ENCODE results near the gene SALL1.

DNA sequence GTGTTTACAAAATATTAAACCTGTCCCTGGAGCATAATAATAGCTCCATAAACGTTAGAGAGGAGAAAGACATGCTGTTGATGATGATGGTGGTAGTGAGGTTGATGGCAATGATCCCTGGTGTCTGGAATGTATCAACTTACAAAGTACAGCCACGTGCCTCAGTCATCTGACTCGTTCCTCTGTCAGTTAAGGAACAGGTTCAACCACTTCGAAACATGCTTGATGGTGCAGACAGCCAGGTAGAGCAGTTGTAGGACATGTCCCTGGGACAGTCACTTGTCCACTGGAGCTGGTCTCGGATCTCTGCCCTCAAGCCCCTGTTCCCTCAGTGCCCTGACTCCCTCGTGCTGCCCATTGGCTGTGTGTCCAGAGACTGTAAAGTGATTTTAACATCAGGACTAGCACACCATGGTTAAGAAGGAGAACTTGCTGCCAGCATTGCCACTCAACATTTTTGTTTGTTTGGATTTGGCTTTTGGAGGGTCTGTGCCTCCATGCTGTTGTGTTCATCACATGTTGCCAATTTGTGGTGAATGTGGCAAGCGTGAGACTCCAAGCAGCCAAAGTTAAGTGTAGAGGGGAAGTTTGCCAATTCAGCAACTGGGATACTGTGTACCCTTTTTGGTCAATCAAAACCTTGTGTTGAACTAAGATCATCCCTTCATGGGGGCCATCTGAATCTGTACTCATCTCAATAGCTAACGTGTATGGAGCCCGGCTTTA lies 16.3 kb upstream of the SALL1 start:
- TF ChIP-seq, protein P1, sequence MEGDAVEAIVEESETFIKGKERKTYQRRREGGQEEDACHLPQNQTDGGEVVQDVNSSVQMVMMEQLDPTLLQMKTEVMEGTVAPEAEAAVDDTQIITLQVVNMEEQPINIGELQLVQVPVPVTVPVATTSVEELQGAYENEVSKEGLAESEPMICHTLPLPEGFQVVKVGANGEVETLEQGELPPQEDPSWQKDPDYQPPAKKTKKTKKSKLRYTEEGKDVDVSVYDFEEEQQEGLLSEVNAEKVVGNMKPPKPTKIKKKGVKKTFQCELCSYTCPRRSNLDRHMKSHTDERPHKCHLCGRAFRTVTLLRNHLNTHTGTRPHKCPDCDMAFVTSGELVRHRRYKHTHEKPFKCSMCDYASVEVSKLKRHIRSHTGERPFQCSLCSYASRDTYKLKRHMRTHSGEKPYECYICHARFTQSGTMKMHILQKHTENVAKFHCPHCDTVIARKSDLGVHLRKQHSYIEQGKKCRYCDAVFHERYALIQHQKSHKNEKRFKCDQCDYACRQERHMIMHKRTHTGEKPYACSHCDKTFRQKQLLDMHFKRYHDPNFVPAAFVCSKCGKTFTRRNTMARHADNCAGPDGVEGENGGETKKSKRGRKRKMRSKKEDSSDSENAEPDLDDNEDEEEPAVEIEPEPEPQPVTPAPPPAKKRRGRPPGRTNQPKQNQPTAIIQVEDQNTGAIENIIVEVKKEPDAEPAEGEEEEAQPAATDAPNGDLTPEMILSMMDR (IDR thresholded peaks at IDR 0.05), result no peak
- no peak for TF ChIP-seq RAD21 (IDR thresholded peaks at IDR 0.05; ENCODE audit: low read length)
